COR-L47 (cell line): ENCODE results near the gene RAI1.

Source experiments
- DNase-seq: peaks from one replicate; lab custom pipeline; 2025; lab: John Stamatoyannopoulos, UW

RAI1 gene

DNA sequence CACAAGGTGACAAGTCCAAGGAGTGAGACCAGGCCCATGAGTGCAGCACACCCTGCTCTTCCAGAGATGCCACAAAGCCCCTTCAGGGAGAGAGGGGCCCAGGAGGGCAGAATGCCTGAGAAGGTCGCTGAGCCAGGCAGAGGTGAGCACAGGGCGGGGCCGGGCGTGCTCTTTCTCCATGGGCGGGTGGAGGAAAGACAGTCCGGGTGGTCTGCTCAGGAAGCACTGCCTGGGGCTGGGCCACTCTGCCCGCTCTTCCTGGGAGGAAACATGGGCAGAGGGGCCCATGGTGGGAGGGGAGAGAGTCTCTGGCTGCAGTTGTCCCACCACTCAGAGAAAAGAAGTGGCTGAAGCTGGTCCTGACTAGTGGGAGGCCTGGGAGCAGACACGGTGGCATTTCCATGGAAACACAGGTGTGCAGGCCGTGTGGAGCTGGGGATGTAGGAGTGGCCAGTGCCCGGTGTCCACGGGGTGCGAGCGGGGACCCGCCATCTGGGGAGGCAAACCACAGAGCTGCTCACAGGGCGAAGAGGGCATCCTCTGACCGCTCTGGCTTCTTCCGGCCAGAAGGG lies 165.9 kb downstream of the RAI1 start:
- no peak for DNase-seq

- DNase-seq: no peak
Observed at GRCh38 chr17:17847726-17848125, 166.5 kb downstream of the RAI1 start.

- DNase-seq: no peak
Observed at GRCh38 chr17:17848311-17849082, 167.2 kb downstream of the RAI1 start.

GRCh38 chr17:17849147-17849820 lies 168.0 kb downstream of the RAI1 start:
- peak; percentile 52 for DNase-seq

DNA sequence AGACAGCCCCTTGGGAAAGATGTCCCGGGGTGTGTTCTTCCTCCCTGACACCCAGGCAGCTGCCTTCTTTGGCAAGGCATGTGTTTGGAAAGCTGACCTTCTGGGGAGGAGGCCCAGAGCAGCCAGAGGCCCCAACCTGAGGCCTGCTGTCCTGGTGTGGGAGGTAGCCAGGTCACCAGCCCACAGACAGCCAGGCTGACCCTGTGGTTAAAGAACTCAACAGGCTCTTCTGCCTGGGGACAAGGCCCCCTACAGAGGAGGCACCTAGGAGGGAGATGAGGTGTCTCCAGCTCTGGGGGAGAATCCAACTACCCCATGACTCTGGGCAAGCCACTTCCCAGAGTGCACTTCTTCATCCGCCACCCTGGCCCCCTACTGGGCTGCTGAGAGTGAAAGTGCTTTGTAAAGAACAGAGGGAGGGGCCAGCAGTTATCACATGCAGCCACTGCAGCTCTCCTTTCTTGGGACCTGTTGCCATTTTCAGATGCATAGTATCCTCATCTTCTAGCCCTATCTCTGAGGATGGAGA lies 168.7 kb downstream of the RAI1 start:
- DNase-seq: peak; percentile 22

DNA sequence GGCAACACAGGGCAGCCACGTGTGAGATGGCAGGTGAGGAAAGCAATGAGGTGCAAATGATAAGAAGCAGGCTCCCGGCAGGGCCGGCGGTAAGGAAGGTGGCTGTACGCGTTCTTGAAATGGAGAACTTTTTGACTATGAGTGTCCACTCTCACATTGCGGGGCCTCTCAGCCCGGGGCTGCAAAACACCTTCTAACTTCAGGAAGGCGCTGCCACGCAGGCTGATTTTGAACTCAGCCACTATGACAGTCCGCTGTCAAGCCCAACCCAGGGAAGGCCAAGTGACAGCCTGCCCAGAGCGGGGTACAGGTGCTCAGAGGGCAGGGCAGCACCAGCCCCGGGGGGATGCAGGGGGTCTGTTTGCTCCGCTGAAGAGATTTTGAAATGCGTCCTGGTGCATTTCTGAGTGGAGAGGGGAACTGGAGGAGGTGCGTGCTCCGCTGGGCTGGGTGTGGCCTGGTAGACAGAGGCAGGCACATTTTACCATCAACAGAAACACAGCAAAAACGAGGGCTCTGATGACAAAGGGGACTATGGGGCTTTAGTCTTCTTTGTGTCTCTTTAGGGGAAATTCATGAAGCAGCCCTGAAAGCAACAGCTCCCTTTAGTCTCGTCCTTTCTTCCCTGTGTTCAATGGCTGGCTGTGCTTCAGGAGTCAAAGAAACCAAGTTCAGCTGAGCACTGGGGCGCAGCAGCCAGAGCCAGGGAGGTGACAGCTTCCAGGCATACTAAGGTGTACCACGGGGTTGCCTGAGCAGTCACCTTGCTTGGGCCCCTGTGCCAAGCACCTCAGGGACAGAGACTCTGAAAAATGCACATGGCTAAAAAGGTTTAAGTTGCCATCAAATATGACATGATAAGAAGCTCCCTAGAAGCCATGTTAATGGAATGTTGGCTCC lies 170.1 kb downstream of the RAI1 start:
- DNase-seq: no peak

DNA sequence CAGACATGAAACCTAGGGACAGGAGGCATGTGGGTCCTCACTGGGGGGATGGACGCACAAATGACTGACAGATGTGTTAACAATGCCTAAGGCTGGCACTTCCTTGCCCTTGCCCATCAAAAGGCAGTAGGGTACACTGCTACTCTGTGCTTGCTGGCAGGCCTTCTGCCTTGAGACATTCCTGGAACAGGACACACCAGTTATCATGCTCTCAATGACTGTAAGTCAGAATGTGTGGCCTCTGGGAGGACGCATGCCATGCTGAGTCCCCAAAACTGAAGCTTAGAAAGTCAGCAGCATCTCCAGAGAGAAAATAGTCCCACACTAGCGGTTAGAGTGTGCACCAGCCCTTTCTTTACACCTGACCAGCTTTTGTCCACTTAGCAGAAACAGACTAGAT lies 171.7 kb downstream of the RAI1 start:
- no peak for DNase-seq

- no peak for DNase-seq
Observed at GRCh38 chr17:17853811-17854447, 172.7 kb downstream of the RAI1 start.

DNA sequence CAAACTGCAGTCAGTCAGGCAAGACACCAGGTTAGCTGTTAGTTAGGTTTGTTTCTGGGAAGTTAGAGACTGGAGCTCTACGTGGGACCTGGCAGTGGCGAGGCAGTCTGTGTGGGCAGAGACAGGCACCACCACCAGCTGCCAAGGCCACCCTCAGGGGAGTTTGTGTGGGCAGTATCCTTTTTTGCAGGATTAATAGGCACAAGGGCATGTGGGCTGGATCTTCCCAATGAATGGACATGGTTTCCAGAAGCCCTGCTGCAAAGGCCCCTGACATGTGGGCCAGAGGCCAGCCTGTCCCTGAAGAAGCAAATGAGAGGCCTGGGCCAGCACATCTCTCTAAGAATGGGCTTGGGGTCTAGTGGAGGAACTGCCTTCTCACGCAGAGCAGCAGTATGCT lies 174.7 kb downstream of the RAI1 start:
- no peak for DNase-seq

- DNase-seq: no peak
Observed at GRCh38 chr17:17856386-17856785, 175.1 kb downstream of the RAI1 start.

DNA sequence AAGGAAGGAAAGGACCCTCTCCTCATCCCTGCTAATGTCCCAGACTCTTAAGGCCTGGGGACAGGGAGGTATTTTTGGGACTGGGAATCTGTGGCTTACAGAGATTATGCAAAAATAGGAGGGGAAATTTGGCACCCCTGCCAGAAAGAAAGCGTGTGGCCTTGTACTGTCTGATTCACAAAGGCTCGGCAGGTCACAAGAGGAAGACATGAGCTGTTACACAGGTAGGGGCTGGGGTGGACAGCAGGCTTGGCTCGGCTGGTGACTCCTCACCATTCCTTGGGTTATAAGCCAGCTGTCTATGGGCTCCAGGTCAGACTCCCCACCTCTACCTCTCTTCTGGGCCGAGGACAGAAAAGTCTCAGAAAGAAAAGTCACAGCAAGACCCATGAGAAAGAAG lies 176.2 kb downstream of the RAI1 start:
- no peak for DNase-seq

DNA sequence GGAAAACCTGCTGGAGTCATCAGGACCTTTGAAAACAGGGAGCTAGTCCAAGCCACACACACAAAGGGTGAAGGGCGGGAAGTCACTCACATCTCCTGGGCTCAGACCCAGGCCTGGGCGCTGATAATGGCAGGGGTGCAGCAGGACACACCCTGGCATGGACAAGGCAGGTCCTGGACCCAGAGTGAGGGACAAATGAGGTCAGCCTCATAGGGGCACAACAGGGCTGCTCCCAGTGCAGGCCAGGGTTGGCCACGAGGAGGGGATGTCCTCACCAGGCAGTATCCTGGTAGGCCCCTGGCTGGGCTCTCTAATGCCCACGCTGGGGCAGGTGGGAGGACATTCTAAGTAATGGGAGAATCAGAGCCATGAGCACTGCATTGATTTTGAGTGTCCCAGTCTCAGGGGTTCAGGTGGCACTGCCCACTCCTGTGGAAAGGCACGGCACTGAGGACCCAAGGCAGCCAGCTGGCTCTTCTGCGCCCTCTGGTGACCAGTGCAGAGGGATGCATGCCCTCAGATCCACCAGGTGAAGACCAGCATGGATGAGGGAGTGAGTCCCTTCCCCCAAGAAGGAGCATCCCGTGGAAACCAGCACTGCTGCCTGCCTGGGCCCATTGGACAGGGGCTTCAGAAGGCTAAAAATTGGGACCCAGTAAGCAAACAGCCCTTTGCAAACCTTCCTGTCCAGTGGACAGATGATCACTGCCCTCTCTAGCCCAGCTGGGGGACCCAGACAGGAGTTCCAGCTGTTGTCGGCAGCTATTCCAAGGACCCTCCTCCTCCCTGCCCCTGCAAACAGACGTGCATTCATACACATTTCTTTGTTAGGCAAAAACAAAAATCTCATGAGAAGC lies 178.9 kb downstream of the RAI1 start:
- DNase-seq: no peak

- DNase-seq: no peak
Observed at GRCh38 chr17:17860766-17861107, 179.5 kb downstream of the RAI1 start.
